Stimulated activated memory B cell treated with anti-CD40 and anti-IgM and Interleukin-4, amounts not matched to agents 10 μg/mL and 1 μg/mL and 100 μg/mL, for 72 hours (primary cell): ENCODE measurements around the gene ERVMER34-1.

Experiments used
- ATAC-seq: fragments of 150-1000 bp; cut with Tn5 transposase; 2 replicates; pipeline ENCODE4 v1.10.0; 2021
- H3K27ac Mint-ChIP-seq: one replicate; pipeline ENCODE4 v1.8.0; 2022; ENCODE audit warnings: mild to moderate bottlenecking, mixed read lengths
- H3K27me3 Mint-ChIP-seq: one replicate; pipeline ENCODE4 v1.8.0; 2022; ENCODE audit warnings: mixed read lengths
- H3K36me3 Mint-ChIP-seq: one replicate; pipeline ENCODE4 v1.8.0; 2022; ENCODE audit warnings: mixed read lengths
- H3K4me1 Mint-ChIP-seq: one replicate; pipeline ENCODE4 v1.8.0; 2022; ENCODE audit warnings: mixed read lengths
- H3K4me3 Mint-ChIP-seq: one replicate; pipeline ENCODE4 v1.8.0; 2022; ENCODE audit warnings: mild to moderate bottlenecking, moderate library complexity, mixed read lengths
- H3K9me3 Mint-ChIP-seq: one replicate; pipeline ENCODE4 v1.8.0; 2022; ENCODE audit warnings: mixed read lengths

ERVMER34-1 gene

DNA sequence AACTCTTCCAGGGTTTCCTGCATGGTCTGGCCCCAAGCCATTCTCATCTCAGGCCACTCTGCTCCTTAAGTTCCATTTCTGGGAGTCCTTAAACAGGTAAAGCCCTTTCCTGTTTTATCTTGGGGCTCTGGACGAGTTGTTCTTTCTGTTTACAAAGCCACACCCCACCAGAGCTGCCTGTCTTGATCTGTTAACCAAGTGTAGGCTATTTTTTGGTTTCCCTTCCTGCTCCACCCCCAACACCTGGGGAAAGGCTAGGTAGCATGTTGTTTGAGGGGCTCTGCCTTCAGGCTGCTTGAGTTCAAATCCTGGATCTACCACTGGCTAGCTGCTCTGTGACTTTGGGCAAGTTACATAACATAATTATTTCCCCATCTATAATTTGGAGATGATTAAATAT, 40.0 kb downstream of the ERVMER34-1 start:
- peak overlapping the region; percentile 32 for H3K4me3 Mint-ChIP-seq
- H3K27ac Mint-ChIP-seq = peak overlapping the region; percentile 90
- H3K4me1 Mint-ChIP-seq = peaks cover 52% of the 10 kb centered on the region
- H3K27me3 Mint-ChIP-seq = no peaks in the 10 kb centered on the region
- H3K9me3 Mint-ChIP-seq = peaks cover 12% of the 10 kb centered on the region
- no peak for ATAC-seq
- peaks cover 29% of the 10 kb centered on the region for H3K36me3 Mint-ChIP-seq

DNA sequence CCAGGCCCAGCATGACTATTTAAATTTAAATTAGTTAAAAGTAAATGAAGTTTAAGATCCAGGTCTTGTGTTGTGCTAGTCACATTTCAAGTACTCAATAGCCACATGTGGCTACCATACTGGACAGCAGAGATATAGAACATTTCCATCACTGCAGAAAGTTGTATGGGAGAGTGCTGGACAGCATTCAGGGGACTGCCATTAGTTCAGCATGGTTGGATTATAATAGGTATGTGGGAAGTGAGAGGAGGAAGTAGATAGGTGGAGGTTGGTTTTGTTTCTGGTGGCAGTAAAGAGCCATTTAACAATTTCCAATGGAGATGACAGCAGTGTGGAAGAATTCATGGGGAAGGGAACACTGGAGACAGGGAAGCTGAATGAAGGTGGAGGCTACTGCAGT, 42.1 kb downstream of the ERVMER34-1 start:
- Mint-ChIP-seq H3K27ac (peak overlapping the region; percentile 7), H3K4me1 (peaks cover 34% of the 10 kb centered on the region), H3K4me3 (no peak overlapping the region), H3K9me3 (peaks cover 8% of the 10 kb centered on the region), H3K27me3 (no peaks in the 10 kb centered on the region), H3K36me3 (peaks cover 8% of the 10 kb centered on the region)
- no peak for ATAC-seq

DNA sequence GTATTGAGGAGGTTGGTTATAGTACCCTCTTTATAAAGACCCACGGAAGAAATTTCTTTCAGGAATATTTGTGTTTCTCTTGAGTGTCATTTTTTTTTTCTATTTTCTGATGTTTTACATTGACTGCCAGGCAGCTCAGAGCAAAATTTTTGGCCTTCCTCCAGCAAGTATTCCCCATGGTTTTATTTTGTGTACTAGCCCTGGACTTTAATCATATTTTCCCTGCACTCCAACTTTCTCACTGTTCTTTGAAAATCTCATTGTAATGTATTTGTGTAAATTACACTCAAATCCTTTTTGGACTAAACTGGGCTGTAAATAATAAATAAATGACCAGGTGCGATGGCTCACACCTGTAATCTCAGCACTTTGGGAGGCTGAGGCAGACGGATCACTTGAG, 46.6 kb downstream of the ERVMER34-1 start:
- no peaks in the 10 kb centered on the region for H3K36me3 Mint-ChIP-seq
- H3K4me1 Mint-ChIP-seq = peaks cover 8% of the 10 kb centered on the region
- no peak for ATAC-seq
- H3K27me3 Mint-ChIP-seq = no peaks in the 10 kb centered on the region
- no peak overlapping the region for H3K27ac Mint-ChIP-seq
- peaks cover 5% of the 10 kb centered on the region for H3K9me3 Mint-ChIP-seq
- H3K4me3 Mint-ChIP-seq = no peak overlapping the region

DNA sequence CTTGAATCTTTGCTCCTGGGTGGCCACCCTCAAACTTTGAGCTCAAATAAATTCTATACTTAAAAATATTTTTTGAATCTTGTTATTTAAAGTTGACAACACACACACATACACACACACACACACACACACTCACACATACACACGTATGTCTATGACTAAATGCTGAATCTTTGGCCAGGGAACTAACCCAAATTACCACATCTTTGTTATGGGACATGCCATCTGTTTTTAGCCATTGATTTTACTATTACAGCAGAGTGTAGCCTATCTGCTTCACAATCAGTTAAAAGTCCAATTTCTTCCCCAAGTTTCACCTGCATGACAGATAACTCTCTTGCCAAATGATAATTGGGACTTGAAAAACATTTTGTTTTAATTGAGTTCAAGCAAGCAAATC, 47.1 kb downstream of the ERVMER34-1 start:
- no peak overlapping the region for H3K27ac Mint-ChIP-seq
- H3K27me3 Mint-ChIP-seq = no peaks in the 10 kb centered on the region
- ATAC-seq = no peak
- peaks cover under 1% of the 10 kb centered on the region for H3K9me3 Mint-ChIP-seq
- H3K4me3 Mint-ChIP-seq = no peak overlapping the region
- H3K4me1 Mint-ChIP-seq = peaks cover 3% of the 10 kb centered on the region
- H3K36me3 Mint-ChIP-seq = no peaks in the 10 kb centered on the region

DNA sequence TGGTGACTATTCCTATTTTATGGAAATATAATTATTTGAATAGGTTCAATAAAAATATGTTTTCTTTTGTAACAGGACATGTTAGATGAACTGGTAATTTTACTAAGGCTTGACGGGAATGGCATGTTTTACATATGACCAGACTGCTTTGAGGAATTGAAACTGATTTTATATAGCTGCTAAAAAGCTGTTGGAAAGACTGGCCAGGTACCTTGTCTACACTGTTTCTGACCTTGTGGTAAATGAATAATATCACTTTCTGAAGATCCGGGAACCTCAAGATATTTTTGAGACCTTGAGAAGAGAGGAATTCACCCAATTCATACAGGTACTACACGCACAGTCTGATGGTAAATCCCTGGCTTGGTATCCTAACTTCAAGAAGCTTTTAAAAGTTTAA, 50.0 kb downstream of the ERVMER34-1 start:
- H3K27ac Mint-ChIP-seq = no peak overlapping the region
- H3K9me3 Mint-ChIP-seq = no peaks in the 10 kb centered on the region
- H3K4me3 Mint-ChIP-seq = no peak overlapping the region
- H3K36me3 Mint-ChIP-seq = no peaks in the 10 kb centered on the region
- ATAC-seq = peak; percentile 83
- H3K27me3 Mint-ChIP-seq = no peaks in the 10 kb centered on the region
- peaks cover 7% of the 10 kb centered on the region for H3K4me1 Mint-ChIP-seq

DNA sequence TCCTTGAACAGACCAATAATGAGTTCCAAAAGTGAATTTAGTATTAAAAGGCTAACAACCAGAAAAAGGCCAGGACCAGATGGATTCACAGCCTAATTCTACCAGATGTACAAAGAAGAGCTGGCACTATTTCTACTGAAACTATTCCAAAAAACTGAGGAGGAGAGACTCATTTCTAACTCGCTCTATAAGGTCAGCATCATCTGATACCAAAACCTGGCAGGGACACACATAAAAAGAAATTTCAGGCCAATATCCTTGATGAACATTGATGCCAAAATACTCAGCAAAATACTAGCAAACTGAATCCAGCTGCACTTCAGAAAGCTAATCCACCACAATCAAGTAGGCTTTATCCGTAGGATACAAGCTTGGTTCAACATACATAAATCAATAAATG, 56.3 kb downstream of the ERVMER34-1 start:
- Mint-ChIP-seq H3K4me1 (peaks cover 13% of the 10 kb centered on the region), H3K27ac (peak overlapping the region; percentile 73), H3K36me3 (peaks cover 17% of the 10 kb centered on the region), H3K27me3 (no peaks in the 10 kb centered on the region), H3K9me3 (peaks cover 19% of the 10 kb centered on the region), H3K4me3 (no peak overlapping the region)
- no peak for ATAC-seq

DNA sequence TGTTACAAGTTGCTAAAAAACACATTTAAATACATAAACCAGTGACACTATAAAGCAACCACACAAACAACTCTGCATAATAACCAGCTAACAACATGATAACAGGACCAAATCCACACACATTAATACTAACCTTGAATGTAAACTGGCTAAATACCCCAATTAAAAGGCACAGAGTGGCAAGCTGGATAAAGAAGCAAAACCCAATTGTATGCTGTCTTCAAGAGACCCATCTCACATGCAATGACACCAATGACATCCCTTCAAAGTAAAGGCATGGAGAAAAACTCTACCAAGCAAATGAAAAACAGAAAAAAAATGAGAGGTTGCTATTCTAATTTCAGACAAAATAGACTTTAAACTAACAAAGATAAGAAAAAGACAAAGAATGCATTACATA, 57.7 kb downstream of the ERVMER34-1 start:
- H3K9me3 Mint-ChIP-seq = peaks cover 19% of the 10 kb centered on the region
- no peak for ATAC-seq
- H3K27ac Mint-ChIP-seq = no peak overlapping the region
- H3K36me3 Mint-ChIP-seq = peaks cover 17% of the 10 kb centered on the region
- no peak overlapping the region for H3K4me3 Mint-ChIP-seq
- no peaks in the 10 kb centered on the region for H3K27me3 Mint-ChIP-seq
- peaks cover 13% of the 10 kb centered on the region for H3K4me1 Mint-ChIP-seq
